Renal cortical epithelial cell (primary cell): ENCODE measurements around the gene SLC23A1. TPM values are rescaled to one million over a fixed set of nuclear protein-coding genes. Genes with fewer than 3 reads are reported as not detected.

Experiments
- DNase-seq: peaks from one replicate; pipeline ENCODE4 v3.0.0-alpha.2; 2011; ENCODE audit warnings: low read depth
- total RNA-seq: library from RNA; depleted of rRNA; stranded (reverse); fragments of >200 nt; gene quantifications from 2 replicates; pipeline ENCODE4 v1.2.3, GENCODE V29; 2014

SLC23A1 gene
- total RNA-seq, 1 donor from 2014 or later, result 3.0 TPM

- no peak for DNase-seq
Observed at GRCh38 chr5:139407517-139407916, 24.4 kb upstream of the SLC23A1 start.

- DNase-seq, result no peak
Observed at GRCh38 chr5:139406963-139407362, 23.9 kb upstream of the SLC23A1 start.

DNA sequence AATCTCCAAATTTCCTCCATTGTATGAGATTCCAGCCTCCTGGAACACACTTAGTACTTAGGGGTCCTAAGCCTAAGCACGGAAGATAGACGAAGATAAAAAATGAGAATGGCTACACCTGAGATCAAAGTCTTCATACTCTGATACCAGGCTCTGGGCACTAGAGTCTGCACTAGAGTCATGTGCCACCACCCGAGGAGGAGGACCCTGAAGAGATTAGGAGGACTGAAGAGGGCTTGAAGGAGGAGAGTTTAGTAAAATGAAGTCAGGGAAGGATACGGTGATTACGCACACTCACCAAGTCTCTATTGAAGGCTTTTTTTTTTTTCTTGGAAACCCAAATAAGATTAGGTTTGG is 21.4 kb upstream of the SLC23A1 start:
- no peak for DNase-seq

DNA sequence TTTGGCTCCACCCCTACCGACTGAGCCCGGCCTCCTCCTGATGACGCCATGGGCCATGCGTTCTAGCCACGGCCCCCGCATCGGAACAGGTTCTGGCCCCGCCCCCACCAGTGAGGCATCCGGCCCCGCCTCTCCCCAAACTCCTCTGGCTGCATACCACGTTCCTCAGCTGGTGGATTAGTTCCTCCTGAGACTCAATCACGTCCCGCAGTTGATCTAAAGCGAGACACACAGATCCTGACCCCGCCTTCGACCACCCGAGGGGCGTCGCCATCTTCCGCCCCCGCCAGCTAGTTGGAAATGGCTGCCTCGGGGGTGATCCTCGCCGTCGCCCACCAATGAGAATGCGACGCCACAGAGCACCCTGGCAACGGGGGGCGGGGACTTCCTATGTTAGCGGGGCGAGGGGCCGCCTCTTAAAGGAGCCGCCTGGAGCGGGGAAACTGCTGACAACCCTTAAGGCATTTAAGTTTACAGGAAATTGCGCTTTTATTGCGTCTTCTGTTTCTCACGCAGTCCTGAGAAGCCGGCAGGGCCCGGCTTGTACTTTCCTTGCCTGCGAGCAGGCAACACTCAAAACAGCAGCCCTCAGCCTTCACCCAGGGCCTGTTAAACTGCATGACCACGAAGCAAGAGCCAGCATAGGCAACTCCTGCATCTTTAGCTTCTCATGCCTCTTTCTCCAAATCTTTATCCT is 20.8 kb upstream of the SLC23A1 start, which contains the start of gene SPATA24:
Gene SPATA24, minus strand, starts transcription at position 303 of the 697 bp plus-strand sequence. Its CDS starts 29 bp downstream, at position 274.
- peak; percentile 88 for DNase-seq

DNA sequence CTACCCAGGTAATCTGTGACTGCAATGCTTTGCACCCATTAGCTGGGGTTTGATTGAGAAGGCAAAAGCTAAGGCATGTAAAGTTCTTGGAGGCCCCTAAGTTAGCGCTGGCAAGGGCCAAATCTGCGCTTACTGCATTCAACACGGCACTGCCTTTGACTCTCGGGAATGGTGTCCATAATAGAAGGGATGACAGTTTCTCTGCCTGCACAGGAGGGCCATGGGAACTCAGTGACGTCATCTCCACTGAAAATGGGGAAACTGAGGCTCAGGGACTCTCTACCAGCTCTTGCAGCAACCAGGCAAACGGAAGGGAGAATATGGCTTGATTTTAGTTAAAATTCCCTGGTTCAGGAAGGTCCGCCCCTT is 20.3 kb upstream of the SLC23A1 start:
- no peak for DNase-seq

GRCh38 chr5:139402561-139403158 is 19.6 kb upstream of the SLC23A1 start:
- no peak for DNase-seq

GRCh38 chr5:139401546-139401945 is 18.4 kb upstream of the SLC23A1 start:
- DNase-seq, result no peak

- DNase-seq, result no peak
Observed at GRCh38 chr5:139399501-139400121, 16.5 kb upstream of the SLC23A1 start.

GRCh38 chr5:139397921-139398320 is 14.8 kb upstream of the SLC23A1 start:
- DNase-seq, result no peak

DNA sequence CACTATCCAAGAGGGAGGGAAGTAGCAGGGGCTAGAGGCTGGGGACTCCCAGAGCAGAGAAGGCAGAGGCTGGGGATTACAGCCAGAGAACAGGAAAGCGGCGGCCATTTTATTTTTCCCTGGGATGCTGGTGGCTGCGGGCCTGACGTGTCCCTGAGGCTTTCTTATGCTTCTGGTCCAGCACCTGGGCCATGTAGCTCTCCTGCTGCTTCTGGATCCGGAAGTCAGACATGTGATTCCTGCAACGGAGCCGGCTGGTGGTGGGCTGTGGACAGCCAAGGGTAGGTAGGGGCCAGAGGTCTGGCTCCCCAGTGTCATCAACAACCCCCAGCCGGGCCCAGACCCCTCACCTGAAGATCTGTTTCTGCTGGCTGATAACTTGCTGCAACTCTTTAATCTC is 13.6 kb upstream of the SLC23A1 start:
- no peak for DNase-seq

DNA sequence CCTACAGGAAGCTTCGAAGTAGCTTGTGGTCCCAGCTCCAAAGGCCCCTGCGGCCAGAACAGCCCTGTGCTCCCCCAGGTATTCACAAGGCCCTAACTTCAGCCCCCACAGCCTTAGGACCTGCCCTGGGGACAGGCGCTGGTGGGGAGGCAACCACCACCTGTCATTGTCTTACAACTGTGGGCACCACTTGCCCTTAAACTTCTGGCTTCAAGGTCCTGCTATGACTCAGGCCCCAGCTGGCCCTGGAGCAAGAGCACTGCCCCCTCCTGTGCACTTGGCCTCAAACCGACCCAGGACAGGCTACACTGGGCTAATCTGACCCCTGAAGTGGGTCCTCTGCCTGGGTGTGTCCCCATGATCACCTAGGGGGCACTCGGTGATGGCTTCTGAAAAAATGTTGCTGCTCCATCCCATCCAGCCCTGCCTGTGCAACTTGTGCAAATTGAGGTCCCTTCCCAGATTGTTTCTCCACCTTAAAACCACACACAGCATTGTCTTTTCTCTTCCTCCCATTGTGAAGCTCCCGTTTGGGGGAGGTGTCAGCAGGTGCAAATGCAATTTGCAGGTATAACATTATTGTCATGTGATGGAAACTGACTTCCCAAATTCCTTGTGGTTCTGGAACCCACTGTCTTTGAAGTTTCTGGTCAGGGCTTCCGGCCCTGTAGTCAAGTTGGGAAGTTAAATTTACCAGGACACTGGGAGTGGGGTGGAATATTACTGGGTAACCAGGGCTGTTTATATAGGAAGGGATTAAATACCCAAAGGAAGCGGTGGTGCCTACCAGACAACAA is 12.9 kb upstream of the SLC23A1 start:
- DNase-seq, result peak; percentile 44

GRCh38 chr5:139394654-139395566 is 11.8 kb upstream of the SLC23A1 start, which contains the start of gene PROB1:
TSS of gene PROB1 (minus strand) at chr5:139395104. CDS start at chr5:139395081, 23 bp downstream.
- no peak for DNase-seq

DNA sequence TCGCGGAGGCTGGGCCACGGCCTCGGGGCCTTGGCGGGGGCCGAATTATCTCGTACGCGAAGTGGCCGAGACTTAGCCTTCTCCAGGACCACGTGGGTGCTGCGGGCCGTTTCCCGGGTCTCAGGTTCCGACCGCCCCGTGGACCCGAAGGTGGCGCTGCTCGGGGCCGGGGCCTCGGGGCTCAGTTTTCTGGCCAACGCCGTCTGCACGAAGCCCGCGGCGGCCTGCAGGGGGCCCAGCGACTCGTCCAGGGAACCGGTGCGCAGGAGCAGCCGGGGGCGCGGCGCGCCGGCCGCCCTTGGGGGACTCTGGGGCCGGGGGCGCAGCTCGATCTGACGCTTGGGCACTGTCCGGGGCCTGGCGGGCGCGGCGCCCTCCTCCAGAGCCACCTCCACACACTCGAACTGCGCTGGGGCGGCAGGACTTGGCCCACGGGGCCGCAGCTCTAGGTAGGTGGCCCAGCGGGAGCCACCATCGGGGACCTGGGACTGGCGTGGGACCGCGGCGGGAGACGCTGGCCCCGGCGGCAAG is 11.1 kb upstream of the SLC23A1 start:
- no peak for DNase-seq

DNA sequence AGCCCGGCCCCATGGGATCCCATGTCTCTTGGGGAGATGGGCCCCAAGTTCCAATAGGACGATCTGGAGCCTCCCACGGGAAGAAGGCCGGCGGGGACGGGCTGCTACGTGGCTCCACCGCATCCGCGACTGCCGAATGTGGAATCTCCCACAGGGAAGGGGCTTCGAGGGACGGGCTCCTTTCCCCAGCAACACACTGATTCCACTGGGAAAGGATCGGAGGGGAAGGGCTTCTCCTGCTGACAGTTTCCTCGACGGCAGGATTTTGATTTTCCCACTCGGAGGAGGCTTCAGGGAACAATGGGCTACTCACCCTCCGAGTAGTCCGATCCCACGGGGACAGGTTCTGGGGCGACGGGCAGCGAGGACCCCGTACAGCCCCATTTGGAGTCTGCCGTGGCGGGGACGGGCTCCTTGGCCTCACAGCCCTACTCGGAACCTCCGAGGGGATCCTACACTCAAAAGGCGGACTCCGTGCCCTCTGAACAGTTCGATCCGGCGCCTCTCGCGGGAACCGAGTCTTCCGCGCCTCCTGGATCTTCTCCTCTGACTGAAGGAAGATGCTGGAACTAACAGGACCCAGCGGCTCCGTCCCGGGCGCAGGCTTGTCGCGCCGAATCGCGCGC is 10.5 kb upstream of the SLC23A1 start:
- DNase-seq, result no peak

DNA sequence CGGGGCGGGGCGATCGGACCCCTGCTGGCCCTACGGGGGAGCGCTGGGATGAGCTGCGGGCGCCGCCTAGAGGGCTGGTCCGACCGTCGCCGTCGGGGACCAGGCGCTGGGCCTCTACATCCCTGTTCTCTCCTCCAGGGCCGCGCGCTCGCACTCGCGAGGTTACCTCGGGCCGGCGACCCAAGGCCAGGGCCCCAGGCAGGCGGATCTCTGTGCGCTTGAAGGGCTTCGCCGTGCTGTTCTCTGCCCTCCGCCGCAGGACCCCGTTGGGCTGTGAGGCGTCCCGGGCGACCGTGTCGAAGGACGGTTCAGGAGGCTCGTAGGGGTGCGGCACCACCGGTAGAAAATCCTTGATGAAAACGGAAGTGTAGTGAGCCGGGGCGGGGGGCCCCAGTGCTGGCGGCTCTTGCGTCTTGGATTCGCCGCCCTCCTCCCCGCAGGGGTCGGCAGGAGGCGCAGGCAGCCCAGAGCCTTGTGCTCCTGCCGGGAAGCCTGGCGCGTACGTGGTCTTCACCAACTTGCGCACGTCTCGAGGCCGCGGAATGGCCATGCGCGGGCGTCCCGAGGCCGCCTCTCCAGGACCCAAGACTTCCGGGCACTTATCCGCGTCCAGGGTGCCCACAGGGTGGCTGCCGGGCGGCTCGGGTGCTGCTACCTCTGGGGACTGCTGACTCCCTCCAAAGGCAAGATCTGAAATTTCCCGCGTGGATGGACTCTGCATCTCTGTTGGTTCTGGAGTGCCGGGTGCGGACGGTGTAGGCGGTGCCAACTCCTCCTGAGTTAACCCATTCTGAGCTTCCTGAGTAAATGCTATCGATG is 9.8 kb upstream of the SLC23A1 start:
- DNase-seq, result peak; percentile 58

- DNase-seq, result no peak
Observed at GRCh38 chr5:139392324-139392677, 9.2 kb upstream of the SLC23A1 start.

DNA sequence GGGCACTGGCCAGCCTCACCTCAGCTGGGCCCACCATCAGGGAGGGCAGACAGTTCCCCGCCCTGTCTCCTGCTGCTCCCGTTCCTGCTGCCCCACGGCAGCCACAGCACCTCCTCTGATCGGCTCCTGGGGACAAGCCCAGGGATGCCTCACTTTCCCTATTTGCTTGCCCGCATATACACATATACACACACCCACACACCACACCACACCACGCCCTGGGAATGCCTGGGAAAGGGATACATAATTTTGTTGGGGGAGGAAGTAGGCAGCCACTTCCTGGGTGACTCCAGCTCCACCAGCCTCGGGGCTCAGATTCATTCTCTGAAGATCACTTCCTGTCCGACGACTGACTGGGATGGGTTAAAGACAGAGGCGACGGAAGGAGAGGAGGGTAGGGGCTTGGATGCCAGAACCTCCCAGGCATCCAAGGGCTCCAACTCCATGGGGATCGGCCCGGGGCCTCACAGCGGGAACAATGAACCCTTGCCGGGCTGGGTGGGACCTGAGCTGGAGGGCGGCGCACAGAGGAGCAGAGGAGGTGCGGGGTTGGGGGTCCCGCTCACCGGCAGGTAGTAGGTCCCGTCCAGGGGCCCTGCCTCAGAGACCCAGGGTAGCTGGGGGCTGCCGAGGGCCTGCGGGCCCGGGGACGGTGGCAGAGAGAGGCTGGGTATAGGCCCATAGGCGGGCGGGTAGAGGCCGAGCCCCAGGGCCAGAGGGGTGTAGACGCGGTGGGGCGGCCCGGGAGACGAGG is 8.7 kb upstream of the SLC23A1 start:
- DNase-seq, result no peak

DNA sequence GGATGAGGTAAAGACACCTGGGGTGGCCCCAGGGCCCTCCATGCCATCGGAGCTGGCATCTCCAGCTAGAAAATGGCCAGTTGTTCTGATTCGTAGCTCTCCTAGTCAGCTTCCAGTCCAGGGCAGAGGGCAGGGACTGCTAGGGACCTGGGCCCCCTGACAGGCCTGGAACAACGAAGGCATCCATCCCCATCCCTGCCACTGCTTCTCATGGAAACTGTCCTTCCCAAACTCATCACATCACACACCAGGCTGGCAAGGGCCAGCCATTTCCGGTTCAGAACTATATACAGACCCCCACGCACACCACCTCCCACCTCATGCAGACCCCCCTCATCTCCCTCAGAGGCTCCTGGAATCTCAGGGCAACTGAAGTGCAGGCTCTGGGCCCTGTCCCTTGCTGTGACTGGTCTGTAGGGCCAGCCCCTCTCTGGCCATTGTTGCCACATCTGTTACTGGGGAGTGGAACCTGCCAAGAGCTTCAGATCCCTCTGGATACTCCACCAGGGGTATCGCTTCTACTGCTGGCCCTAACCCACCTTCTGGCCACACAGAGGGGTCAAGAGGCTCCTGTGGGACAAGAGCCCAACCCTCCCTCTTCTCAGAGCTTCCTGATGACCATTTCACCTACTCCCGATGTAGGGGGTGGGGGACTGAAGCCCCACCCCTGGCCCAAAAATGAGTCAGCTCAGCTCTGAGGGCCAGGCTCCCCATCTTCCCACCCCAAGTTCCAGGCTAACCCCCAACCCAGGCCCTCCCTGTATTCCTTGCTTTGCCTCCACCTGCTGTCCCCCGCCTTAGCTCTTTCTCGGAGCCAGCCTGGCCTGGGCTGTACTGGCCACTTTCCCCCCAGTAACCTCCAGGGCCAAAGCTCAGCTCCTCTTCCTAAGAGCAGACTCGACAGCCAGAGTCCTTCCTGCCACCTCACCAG is 7.8 kb upstream of the SLC23A1 start:
- DNase-seq, result no peak
